ENCODE data around the gene KIF18B.

The KIF18B gene

DNA sequence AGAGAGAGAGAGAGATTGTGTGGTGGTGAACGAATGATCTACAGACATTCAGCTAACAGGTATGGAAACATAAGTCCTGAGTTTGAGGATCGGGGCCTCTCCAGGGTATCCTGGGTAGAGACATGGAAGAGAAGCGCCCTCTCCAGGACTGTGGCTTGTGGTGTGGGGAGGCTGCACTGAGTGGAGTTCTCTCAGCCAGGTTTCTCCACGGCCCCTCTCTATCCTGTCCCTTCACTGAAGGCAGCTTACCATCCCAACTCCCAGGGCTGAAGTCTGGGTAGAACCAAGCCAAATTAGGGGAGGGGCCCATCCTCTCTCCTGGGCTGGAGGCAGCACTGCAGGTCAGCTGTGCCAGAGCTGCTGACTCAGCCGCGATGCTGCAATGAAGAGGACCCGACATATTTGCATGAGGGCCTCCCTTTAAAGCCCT is 14.4 kb upstream of the KIF18B start:
- FAIRE-seq (no peak), DNase-seq (ENCODE audit: insufficient read length, low spot score) (peak; percentile 15)
- TF ChIP-seq, protein P1, sequence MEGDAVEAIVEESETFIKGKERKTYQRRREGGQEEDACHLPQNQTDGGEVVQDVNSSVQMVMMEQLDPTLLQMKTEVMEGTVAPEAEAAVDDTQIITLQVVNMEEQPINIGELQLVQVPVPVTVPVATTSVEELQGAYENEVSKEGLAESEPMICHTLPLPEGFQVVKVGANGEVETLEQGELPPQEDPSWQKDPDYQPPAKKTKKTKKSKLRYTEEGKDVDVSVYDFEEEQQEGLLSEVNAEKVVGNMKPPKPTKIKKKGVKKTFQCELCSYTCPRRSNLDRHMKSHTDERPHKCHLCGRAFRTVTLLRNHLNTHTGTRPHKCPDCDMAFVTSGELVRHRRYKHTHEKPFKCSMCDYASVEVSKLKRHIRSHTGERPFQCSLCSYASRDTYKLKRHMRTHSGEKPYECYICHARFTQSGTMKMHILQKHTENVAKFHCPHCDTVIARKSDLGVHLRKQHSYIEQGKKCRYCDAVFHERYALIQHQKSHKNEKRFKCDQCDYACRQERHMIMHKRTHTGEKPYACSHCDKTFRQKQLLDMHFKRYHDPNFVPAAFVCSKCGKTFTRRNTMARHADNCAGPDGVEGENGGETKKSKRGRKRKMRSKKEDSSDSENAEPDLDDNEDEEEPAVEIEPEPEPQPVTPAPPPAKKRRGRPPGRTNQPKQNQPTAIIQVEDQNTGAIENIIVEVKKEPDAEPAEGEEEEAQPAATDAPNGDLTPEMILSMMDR (IDR thresholded peaks at IDR 0.05; ENCODE audit: insufficient read depth, missing control alignments): peak; percentile 35

DNA sequence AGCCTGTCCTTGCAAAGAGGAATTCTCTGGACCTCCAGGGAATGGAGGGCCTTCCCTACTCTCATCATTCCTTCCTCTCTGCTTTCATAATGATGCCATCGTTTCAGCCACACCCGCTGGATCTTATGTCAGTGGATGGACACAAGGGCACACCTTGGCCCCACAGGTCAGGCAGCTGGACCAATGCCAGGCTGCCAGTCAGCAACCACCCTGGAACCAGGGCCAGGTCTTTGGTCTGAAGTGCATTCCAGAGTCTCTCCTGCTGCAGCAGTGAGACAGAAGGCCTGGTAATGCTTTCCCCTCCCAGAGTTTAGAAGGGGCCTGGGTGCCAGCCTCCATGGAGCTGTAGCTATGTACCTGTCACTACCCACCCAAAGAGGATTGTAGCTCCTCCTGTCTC is 13.1 kb upstream of the KIF18B start:
- TF ChIP-seq, protein P1 (IDR thresholded peaks at IDR 0.05; ENCODE audit: insufficient read depth, missing control alignments): no peak
- DNase-seq (ENCODE audit: insufficient read length, low spot score) (peak; percentile 8), FAIRE-seq (no peak)

DNA sequence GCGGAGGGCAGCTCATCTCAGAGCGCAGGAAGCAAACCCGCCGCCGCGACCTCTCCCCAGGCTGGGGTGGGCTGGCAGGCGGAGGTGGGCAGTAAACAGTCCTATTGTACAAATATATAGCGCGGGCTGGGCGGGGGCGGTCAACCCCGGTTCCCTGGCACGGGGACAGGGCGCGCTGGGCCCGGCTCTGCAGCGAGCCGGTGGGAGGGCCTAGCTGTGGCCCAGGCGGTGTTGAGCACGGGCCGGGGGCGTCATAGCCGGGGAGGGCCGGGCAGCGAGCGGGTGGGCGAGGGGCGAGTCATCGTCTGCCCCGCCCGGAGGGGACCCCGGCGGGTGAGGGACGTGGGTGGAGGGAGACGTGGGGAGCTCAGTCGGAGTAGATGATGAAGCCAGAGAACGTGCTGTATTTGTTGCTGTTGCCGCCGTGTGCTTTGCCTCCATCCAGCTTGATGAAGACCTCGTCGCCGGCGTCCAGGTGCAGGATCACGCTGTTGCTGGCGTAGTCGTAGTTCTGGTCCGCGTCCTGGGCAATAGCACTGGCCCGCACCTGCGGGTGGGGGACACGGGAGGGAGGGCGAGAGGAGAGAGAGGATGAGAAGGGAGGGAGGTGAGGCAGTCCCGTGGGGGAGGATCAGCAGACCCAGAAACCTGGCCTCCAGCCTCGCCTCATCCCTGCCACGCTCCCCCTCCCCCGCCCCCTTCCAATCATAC is 12.4 kb upstream of the KIF18B start:
- DNase-seq (ENCODE audit: insufficient read length, low spot score) (peak; percentile 5), FAIRE-seq (no peak)
- TF ChIP-seq, protein P1 (IDR thresholded peaks at IDR 0.05; ENCODE audit: insufficient read depth, missing control alignments): no peak

DNA sequence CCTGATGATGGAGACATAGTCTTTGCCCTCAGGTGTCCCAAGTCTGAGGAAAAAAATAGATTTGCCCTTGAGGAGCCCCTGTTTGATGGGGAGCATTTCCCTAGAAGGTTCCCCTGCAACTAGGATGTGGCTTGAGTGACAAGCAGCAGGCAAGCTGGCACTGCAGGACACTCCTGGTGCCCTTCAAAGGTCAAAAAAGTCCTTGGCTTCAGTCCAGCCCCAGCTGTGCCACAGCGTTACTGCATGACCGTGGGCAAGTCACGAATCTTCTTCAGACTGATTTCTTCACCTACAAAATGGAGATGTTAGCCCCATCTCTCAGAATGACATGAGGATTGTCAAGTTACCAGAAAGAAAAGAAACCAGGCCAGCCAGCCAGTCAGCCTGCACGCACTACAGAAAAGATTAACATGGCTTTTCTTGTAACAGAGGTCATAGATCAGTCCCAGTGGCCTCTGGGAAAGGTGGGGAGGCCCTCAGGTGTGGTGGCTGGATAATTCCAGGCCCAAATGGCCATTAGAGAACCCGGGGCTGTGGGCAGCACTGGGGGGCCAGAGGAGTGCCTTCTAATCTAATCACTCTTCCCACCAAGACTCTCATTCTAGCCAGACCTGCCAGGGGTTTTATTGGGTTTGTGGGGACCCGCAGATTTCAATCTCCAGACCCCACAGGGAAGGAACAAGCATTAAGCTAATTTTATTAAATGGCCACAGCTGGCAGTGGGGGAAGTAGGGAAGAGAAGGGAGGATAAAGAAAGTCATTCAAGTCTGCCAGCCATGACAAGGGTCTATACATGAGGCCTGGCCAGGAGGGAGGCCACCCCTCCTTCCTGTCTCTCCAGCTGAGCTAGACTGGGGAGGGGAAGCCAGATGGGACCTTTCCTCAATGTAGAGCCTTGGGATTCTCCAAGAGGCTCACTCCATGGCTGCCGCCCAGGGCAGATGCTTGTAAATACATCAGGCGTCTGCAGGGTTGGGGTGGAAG is 9.7 kb upstream of the KIF18B start:
- TF ChIP-seq, protein P1 (IDR thresholded peaks at IDR 0.05; ENCODE audit: insufficient read depth, missing control alignments): no peak
- DNase-seq (ENCODE audit: insufficient read length, low spot score) (no peak), FAIRE-seq (no peak)

DNA sequence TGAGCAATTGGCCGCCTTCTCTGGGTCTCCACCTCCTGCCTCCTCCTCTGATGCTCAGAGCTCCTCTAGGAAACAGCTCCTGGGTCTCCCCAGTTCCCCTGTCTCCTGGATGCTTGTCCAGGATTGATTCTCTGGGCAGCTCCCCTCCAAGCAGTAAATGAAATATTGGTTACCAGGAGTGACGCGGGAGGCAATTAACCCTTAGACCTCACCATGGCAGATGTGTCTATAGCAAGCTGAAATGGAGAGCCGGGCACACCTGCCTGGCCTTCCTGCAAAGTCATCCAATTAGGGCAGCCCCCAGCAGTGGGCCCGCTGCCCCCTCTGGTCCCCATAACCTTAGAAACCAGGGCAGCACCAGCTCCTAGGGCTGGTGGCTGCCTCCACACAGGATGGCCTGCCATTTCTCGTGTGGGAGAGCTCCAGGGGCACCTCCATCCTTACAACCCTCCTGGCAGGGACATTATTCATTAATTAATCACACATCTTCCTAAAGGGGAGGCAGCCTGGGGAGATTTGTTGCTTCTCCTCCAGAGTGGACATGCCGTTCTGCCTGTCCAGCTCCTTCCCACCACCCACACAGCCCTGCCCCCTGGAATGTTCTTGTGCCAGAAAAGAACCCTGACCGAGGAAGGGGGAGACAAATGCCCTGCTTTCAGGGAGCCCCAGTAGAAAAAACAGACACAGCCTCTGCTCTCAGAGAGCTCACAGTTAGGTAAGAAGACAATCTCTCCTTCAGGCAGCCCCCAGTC is 8.3 kb upstream of the KIF18B start:
- FAIRE-seq (no peak), DNase-seq (ENCODE audit: insufficient read length, low spot score) (no peak)
- TF ChIP-seq, protein P1 (IDR thresholded peaks at IDR 0.05; ENCODE audit: insufficient read depth, missing control alignments): no peak

DNA sequence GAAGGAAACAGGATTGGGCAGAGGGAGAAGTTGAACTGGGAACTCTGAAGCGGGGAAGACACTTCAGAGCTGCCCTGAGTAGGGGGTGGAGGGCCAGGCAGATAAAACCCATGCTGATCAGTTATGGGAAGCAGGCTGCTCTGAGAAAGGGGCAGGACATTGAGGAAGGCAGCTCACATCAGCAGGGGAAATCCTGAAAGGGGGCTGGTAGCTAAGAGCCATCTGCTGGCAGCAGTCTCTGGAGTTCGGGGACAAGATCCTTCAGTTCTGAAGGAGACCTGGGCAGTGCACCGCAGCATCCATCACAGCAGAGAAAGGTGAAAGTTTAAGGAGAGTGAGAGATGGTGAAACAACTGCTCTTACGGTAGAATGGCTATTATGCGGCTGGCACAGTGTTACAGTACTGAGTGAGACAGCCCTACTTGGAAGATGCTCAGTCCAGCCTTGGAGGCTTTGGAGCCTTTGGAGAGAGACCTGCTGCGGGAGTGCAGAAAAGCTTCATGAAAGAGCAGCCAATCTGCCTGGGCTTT is 5.4 kb upstream of the KIF18B start:
- DNase-seq (ENCODE audit: insufficient read length, low spot score): no peak
- no peak for FAIRE-seq
- TF ChIP-seq, protein P1 (IDR thresholded peaks at IDR 0.05; ENCODE audit: insufficient read depth, missing control alignments): no peak
